ENCODE measurements around the gene ZNFX1. TPM values are rescaled to one million over a fixed set of nuclear protein-coding genes. Genes with fewer than 3 reads are reported as not detected.

ZNFX1 gene
- total and polyA plus RNA-seq, 10 donors: 5.8 to 68.9 (median 52.7) TPM

DNA sequence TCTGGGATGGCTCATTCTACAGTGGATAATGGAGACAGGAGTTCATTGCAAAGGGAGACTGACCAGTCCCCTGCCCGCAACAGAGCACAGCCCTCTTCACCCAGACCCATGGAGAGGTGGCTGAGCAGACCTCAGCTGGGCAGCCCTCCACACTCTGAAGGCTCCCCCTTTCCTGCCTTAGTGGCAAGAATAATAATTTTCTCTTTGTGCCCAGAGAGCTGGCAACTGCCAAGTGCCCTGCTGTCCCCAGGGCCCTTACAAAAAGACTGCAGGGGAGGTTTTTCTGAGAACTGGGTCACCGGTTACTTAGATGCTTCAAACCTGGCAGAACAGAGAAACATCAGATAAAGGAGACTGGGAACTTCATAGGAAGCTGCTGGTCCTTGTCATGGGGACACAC lies 35.4 kb upstream of the ZNFX1 start:
- Histone ChIP-seq H3K36me3 (no peaks in the 10 kb centered on the region), H3K27me3 (replicated peaks in 1 of 7) (peaks cover 0 to 31% (median 17%) of the 10 kb centered on the region in 7 donors), H3K27ac (no peak overlapping the region), H3K4me3 (no peak overlapping the region), H3K9me3 (peaks cover 0 to 6% (median 2%) of the 10 kb centered on the region in 8 donors), H3K4me1 (peaks cover under 1 to 6% (median 3%) of the 10 kb centered on the region in 6 donors)
- TF ChIP-seq POLR2AphosphoS5 (IDR thresholded peaks at IDR 0.05) (no peak), POLR2A (IDR thresholded peaks at IDR 0.05) (no peak)
- TF ChIP-seq, protein P1, sequence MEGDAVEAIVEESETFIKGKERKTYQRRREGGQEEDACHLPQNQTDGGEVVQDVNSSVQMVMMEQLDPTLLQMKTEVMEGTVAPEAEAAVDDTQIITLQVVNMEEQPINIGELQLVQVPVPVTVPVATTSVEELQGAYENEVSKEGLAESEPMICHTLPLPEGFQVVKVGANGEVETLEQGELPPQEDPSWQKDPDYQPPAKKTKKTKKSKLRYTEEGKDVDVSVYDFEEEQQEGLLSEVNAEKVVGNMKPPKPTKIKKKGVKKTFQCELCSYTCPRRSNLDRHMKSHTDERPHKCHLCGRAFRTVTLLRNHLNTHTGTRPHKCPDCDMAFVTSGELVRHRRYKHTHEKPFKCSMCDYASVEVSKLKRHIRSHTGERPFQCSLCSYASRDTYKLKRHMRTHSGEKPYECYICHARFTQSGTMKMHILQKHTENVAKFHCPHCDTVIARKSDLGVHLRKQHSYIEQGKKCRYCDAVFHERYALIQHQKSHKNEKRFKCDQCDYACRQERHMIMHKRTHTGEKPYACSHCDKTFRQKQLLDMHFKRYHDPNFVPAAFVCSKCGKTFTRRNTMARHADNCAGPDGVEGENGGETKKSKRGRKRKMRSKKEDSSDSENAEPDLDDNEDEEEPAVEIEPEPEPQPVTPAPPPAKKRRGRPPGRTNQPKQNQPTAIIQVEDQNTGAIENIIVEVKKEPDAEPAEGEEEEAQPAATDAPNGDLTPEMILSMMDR (IDR thresholded peaks at IDR 0.05 in 8 of 11, conservative IDR thresholded peaks at IDR 0.05 in 3 of 11): no peak
- DNase-seq: no peak
- WGBS, 5 donors: 63 to 85% (median 78%) methylated on average over 2 of the region's 2 CpGs
- intact Hi-C loops (cut with DNase I; ENCODE audit: low total_unique reads): no loop called here

DNA sequence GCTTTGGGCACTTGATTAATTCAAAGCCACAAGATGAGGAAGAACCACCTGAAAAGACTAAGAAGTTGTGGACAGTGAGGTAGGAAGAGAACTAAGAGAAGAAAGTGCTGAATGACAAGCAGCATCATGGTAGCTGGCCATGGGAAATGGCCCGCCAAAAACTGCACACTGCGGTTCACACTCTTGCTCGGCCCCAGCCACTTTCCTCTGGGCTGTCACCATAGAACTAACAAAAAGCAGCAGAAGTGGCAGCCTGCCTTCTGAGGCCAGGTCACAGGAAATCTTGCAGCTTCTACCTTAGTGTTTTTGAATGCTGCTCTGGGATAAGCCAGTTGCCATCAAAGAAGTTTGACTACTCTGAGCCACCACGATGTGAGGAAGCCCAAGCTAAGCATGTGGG lies 34.8 kb upstream of the ZNFX1 start:
- intact Hi-C loops (cut with DNase I; ENCODE audit: low total_unique reads): no loop called here
- Histone ChIP-seq H3K9me3 (peaks cover 0 to 6% (median 2%) of the 10 kb centered on the region in 8 donors), H3K4me1 (no peaks in the 10 kb centered on the region), H3K36me3 (no peaks in the 10 kb centered on the region), H3K27me3 (replicated peaks in 1 of 7) (peaks cover 0 to 25% (median 11%) of the 10 kb centered on the region in 7 donors), H3K27ac (no peak overlapping the region), H3K4me3 (no peak overlapping the region)
- DNase-seq: no peak
- TF ChIP-seq, protein P1 (IDR thresholded peaks at IDR 0.05 in 8 of 11, conservative IDR thresholded peaks at IDR 0.05 in 3 of 11): no peak
- TF ChIP-seq POLR2AphosphoS5 (IDR thresholded peaks at IDR 0.05) (no peak), POLR2A (IDR thresholded peaks at IDR 0.05) (no peak)
- WGBS, 5 donors: 69 to 86% (median 81%) methylated on average over 4 of the region's 4 CpGs

DNA sequence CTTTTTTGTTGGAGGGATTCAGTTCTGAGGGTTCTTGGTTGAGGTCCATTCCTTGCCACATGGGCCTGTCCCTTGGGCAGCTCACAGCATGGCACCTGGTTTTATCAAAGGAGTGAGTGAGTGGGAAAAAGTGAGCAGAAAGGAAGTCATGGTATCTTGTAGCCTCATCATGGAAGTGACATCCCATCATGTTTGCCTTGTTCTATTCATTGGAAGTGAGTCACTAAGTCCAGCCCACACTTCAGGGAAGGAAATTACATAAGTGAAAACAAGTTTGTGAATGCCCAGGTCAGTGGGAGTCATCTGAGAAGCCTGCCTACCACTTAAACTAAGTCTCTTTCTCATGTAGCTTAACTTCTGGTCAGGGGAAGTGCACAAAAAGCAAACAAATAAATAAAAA lies 32.8 kb upstream of the ZNFX1 start:
- DNase-seq: no peak
- intact Hi-C loops (cut with DNase I; ENCODE audit: low total_unique reads): no loop called here
- peaks cover 0 to 5% (median 0%) of the 10 kb centered on the region in 7 donors for H3K27me3 ChIP-seq (replicated peaks in 1 of 7)
- no peaks in the 10 kb centered on the region for H3K4me1 ChIP-seq
- H3K4me3 ChIP-seq: no peak overlapping the region
- H3K9me3 ChIP-seq: peaks cover 0 to 6% (median 2%) of the 10 kb centered on the region in 8 donors
- TF ChIP-seq POLR2A (IDR thresholded peaks at IDR 0.05): no peak
- no peak for TF ChIP-seq POLR2AphosphoS5 (IDR thresholded peaks at IDR 0.05)
- TF ChIP-seq, protein P1 (IDR thresholded peaks at IDR 0.05 in 8 of 11, conservative IDR thresholded peaks at IDR 0.05 in 3 of 11): no peak
- no peaks in the 10 kb centered on the region for H3K36me3 ChIP-seq
- no peak overlapping the region for H3K27ac ChIP-seq

GRCh38 chr20:49308875-49309274 lies 31.0 kb upstream of the ZNFX1 start:
- Histone ChIP-seq H3K9me3 (peaks cover 0 to 6% (median 2%) of the 10 kb centered on the region in 8 donors), H3K36me3 (no peaks in the 10 kb centered on the region), H3K4me3 (no peak overlapping the region), H3K27ac (no peak overlapping the region), H3K4me1 (peaks cover 0 to 2% (median 0%) of the 10 kb centered on the region in 6 donors), H3K27me3 (replicated peaks in 1 of 7) (no peaks in the 10 kb centered on the region)
- 76 to 87% (median 82%) methylated on average over 3 of the region's 3 CpGs for WGBS, 5 donors
- DNase-seq: no peak
- intact Hi-C loops (cut with DNase I; ENCODE audit: low total_unique reads): no loop called here
- TF ChIP-seq POLR2AphosphoS5 (IDR thresholded peaks at IDR 0.05) (no peak), POLR2A (IDR thresholded peaks at IDR 0.05) (no peak)
- TF ChIP-seq, protein P1 (IDR thresholded peaks at IDR 0.05 in 8 of 11, conservative IDR thresholded peaks at IDR 0.05 in 3 of 11): no peak

Measured in spleen (tissue), 11 donors.